Left ventricle myocardium inferior (tissue), 1 donor: ENCODE data around the gene ZNRF2. TPM values are rescaled to one million over a fixed set of nuclear protein-coding genes. Genes with fewer than 3 reads are reported as not detected.
"Not testable (repeated sequence)": the region's sequence is repeated elsewhere in the genome, so short reads cannot be mapped to it uniquely, and the experiment has no call there.

Experiments used
- DNase-seq: peaks from one replicate; pipeline ENCODE4 v3.0.0-alpha.2; 2020
- H3K27ac ChIP-seq: fragments of 200-600 bp; replicated peaks from 2 replicates; pipeline ENCODE4 v1.8.0; 2021
- H3K27me3 ChIP-seq: fragments of 200-600 bp; 2 replicates; pipeline ENCODE4 v1.8.0; 2021; ENCODE audit warnings: low read depth
- H3K36me3 ChIP-seq: fragments of 200-600 bp; 2 replicates; pipeline ENCODE4 v1.8.0; 2021
- H3K4me1 ChIP-seq: fragments of 200-600 bp; 2 replicates; pipeline ENCODE4 v1.8.0; 2021
- H3K4me3 ChIP-seq: fragments of 200-600 bp; 2 replicates; pipeline ENCODE4 v1.8.0; 2021; ENCODE audit warnings: mild to moderate bottlenecking, moderate library complexity
- H3K9me3 ChIP-seq: fragments of 200-600 bp; replicated peaks from 2 replicates; pipeline ENCODE4 v1.8.0; 2021
- intact Hi-C: fragments of 100-400 bp; cut with micrococcal nuclease; formaldehyde crosslinking; loops from one replicate; pipeline ENCODE4 v1.11.0; 2022
- total RNA-seq: library from RNA; stranded (reverse); fragmentation: NEBNext Ultra II Directional; extraction: Animal tissue kit (Norgen Biotek cat#: 25700); gene quantifications from one replicate; pipeline ENCODE4 v1.2.1, GENCODE V29; 2021
- TF ChIP-seq, protein P1 (sequence below): fragments of 200-600 bp; IDR thresholded peaks from 2 replicates; pipeline ENCODE4 v1.8.0; 2021; ENCODE audit warnings: antibody characterized with exemption, mild to moderate bottlenecking, borderline replicate concordance
- donor health status: DM: no; HTN: yes; CAD: no; lungs with severe emphysema.

The ZNRF2 gene
- total RNA-seq, 1 donor from 2014 or later = 10.9 TPM

DNA sequence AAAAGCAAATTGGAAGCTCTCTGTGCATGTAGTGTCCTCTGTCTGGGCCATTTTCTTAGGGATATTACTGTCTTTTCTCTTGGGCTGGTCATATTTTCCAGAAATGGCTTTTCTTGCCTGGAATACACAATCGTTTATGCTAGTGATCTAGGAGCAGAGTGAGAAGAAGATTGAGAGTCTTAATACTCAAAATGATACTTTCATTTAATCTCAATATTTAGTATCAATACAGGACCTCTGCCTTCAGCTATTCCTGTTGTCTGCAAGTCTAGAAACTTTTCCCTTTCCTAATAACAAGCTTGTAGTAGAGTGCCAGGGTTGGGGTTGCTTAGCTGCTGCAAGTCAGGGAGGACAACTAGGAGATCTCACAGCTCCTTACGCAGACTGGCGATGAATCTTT lies 14.0 kb downstream of the ZNRF2 start:
- H3K4me1 ChIP-seq = peaks cover 26% of the 10 kb centered on the region
- H3K4me3 ChIP-seq, DNase-seq, H3K27ac ChIP-seq, intact Hi-C loops, H3K36me3 ChIP-seq, H3K9me3 ChIP-seq, H3K27me3 ChIP-seq: not testable (repeated sequence)

DNA sequence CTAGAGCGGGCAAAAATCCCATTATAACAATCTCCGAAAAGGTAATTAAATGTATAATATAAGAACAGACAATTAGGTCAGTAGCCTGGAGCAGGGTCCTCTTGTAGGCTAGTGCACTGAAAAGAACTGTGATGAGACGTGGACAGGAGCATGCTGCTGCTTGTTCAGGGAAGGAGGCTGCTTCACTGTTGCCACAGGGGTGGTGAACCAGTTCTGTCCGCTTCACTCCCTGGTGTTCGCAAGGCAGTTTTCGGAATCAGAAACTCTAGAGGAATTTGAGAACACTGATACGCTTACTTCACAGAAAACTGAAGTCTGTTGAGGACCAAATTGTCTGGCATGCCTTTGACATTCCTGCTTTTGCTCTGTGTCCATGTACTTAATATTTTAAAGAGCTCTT lies 17.4 kb downstream of the ZNRF2 start:
- H3K4me3 ChIP-seq = no peak overlapping the region
- no peaks in the 10 kb centered on the region for H3K9me3 ChIP-seq
- TF ChIP-seq, protein P1, sequence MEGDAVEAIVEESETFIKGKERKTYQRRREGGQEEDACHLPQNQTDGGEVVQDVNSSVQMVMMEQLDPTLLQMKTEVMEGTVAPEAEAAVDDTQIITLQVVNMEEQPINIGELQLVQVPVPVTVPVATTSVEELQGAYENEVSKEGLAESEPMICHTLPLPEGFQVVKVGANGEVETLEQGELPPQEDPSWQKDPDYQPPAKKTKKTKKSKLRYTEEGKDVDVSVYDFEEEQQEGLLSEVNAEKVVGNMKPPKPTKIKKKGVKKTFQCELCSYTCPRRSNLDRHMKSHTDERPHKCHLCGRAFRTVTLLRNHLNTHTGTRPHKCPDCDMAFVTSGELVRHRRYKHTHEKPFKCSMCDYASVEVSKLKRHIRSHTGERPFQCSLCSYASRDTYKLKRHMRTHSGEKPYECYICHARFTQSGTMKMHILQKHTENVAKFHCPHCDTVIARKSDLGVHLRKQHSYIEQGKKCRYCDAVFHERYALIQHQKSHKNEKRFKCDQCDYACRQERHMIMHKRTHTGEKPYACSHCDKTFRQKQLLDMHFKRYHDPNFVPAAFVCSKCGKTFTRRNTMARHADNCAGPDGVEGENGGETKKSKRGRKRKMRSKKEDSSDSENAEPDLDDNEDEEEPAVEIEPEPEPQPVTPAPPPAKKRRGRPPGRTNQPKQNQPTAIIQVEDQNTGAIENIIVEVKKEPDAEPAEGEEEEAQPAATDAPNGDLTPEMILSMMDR = no peak
- peaks cover 35% of the 10 kb centered on the region for H3K4me1 ChIP-seq
- intact Hi-C loops = no loop called here
- no peaks in the 10 kb centered on the region for H3K36me3 ChIP-seq
- no peak overlapping the region for H3K27ac ChIP-seq
- no peaks in the 10 kb centered on the region for H3K27me3 ChIP-seq
- no peak for DNase-seq

DNA sequence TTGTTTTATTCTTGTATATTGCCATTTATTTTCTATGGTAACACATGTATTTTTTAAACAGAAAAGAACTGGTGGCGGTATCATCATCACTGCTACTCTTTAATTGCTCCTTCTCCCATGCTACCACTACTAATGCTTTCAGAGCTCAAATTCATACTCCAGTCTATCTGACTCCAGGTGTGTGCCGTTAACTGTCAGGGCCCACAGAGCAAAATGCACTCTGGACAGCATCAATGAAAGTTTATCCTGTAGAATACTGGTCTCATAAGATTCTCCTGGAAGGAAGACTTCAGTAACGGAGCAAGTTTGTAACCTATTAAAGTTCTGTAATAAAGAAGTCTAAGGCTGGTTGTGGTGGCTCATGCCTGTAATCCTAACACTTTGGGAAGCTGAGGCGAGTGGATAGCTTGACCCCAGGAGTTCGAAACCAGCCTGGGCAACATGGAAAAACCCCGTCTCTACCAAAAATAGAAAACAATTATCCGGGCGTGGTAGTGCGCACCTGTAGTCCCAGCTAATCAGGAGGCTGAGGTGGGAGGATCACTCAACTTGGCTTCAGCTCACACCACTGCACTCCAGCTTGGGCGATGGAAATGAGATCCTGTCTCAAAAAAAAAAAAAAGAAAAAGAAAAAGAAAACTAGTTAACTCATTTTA lies 18.4 kb downstream of the ZNRF2 start:
- H3K4me3 ChIP-seq = no peak overlapping the region
- H3K27ac ChIP-seq = no peak overlapping the region
- peaks cover 35% of the 10 kb centered on the region for H3K4me1 ChIP-seq
- intact Hi-C loops = no loop called here
- no peaks in the 10 kb centered on the region for H3K36me3 ChIP-seq
- H3K27me3 ChIP-seq = no peaks in the 10 kb centered on the region
- TF ChIP-seq, protein P1 = no peak
- H3K9me3 ChIP-seq = no peaks in the 10 kb centered on the region
- DNase-seq = no peak

DNA sequence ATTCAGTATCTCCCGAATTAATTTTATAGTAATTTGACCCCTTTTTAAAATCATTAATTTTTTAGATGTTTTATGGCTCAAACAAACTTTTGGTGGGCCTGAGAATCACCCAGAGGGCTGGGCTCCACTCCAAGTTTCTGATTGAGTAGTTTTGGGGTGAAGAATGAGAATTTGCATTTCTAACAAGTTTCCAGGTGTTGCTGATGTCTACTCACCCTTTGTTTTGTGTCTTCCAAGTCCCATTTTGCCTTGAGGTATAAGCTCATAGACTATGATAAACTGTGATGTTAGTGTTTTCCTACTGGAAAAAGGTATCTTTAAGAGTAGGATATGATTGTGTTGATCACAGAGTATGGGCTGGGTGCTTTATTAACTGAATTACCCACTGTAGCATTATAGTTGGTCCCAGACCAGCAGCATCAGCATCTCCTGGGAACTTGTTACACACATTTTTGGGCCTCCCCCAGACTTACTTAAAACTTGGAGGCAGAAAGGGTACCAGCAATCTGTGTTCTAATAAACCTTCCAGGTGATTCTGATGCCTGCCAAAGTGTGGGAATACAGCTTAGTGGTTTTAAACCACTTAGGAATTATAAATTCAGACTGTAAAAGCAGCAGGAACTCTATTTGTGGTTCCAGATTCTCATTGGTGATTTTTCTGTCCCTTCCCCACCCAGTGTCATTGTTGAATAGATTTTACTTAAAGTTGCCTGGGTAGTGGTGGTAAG lies 19.1 kb downstream of the ZNRF2 start:
- TF ChIP-seq, protein P1 = no peak

DNA sequence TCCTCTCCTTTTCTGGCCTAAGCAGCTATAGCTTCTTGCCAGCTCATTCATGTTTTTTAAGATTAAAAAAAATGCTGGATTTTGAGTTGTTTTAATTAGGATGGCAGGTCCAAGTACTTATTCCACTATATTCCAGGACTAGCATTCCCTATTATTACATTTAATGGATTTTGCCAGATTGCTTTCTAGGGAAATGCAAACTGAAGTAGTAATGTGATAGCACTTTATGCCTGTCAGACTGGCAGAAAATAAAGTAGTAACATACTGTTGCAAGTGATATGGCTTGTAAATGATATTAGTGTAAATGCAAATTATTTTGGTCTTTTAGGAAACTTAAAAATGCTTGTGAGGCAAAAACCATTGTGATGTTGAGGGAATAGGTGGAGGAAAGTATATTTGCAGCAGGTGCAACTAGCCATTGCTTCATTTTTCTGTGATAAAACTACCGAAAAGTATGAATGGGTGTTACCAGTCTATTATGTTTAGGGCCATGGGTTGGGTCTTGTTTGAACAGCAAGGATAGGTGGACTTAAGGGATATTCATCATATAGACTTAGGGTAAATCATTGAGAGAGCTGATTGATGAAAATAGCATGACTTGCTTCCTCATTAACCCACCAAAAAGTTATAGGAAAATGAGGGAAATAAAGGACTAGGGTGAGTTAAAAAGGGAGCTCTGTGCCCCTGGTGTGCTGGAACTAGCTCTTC lies 19.9 kb downstream of the ZNRF2 start:
- H3K4me1 ChIP-seq = peaks cover 31% of the 10 kb centered on the region

More for the DNA sequence above, 19.1 kb downstream of the ZNRF2 start:
- no peaks in the 10 kb centered on the region for H3K9me3 ChIP-seq
- H3K27ac ChIP-seq = no peak overlapping the region
- intact Hi-C loops = no loop called here
- DNase-seq = no peak
- no peak overlapping the region for H3K4me3 ChIP-seq
- no peaks in the 10 kb centered on the region for H3K36me3 ChIP-seq
- peaks cover 35% of the 10 kb centered on the region for H3K4me1 ChIP-seq
- no peaks in the 10 kb centered on the region for H3K27me3 ChIP-seq

More for the DNA sequence above, 19.9 kb downstream of the ZNRF2 start:
- H3K9me3 ChIP-seq = no peaks in the 10 kb centered on the region
- no peak overlapping the region for H3K4me3 ChIP-seq
- TF ChIP-seq, protein P1 = no peak
- no peaks in the 10 kb centered on the region for H3K27me3 ChIP-seq
- intact Hi-C loops = no loop called here
- H3K27ac ChIP-seq = no peak overlapping the region
- DNase-seq = no peak
- H3K36me3 ChIP-seq = no peaks in the 10 kb centered on the region
